ENCODE measurements around the gene KLRK1. TPM values are rescaled to one million over a fixed set of nuclear protein-coding genes. Genes with fewer than 3 reads are reported as not detected.
A peak's percentile ranks its signal among the peaks of the same experiment; 100 is the strongest.
"Not testable (repeated sequence)": the region's sequence is repeated elsewhere in the genome, so short reads cannot be mapped to it uniquely, and the experiment has no call there.

The KLRK1 gene
- total RNA-seq: 0.46 TPM
- long read RNA-seq: 0 reads

DNA sequence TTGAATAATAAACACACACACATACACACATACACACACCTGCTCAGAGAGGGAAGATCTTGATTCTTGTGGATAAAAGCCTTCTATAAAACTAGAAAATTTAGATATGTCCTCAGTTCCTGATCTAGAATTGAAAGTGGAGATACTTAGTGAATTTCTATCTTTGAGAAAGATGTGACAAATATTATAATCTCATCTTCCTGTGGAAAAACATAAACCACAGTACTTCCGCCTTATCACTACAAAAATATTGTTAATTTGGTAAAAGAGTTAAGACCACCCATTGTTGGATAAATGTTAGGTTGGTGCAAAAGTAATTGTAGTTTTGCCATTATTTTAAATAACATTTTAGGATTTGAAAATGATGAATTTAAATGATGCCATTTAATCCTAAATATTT, at the start of gene KLRK1:
Gene KLRK1 (minus strand): TSS at position 138 of the 400 bp plus-strand sequence. CDS start 1,231 bp downstream, outside the sequence.
- intact Hi-C loops (cut with DNase I): no loop called here
- DNase-seq (no peak), ATAC-seq (ENCODE audit: poor library complexity) (no peak)

GRCh38 chr12:10437601-10438000, 47.8 kb upstream of the KLRK1 start:
- intact Hi-C loops (cut with DNase I); ATAC-seq (ENCODE audit: poor library complexity); DNase-seq: not testable (repeated sequence)

GRCh38 chr12:10435816-10436215, 46.0 kb upstream of the KLRK1 start, which contains the start of gene KLRC2:
Gene KLRC2, minus strand, starts transcription at chr12:10436010. Its CDS starts 24 bp downstream, at chr12:10435986.
- DNase-seq; ATAC-seq (ENCODE audit: poor library complexity); intact Hi-C loops (cut with DNase I): not testable (repeated sequence)

- ATAC-seq (ENCODE audit: poor library complexity); DNase-seq; intact Hi-C loops (cut with DNase I): not testable (repeated sequence)
Observed at GRCh38 chr12:10430623-10431022, 40.8 kb upstream of the KLRK1 start.

DNA sequence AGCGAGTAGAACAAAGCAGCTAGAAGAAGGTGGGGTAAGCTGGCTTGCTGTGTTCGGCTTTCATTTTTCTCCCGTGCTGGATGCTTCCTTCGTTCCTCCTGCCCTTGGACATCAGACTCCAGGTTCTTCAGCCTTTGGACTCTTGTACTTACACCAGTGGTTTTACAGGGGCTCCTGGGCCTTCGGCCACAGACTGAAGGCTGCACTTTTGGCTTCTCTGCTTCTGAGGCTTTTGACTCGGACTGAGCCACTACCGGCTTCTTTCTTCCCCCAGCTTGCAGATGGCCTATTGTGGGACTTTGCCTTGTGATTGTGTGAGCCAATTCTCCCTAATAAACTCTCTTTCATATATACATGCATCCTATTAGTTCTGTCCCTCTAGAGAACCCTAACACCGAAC, 36.1 kb upstream of the KLRK1 start:
- DNase-seq; intact Hi-C loops (cut with DNase I); ATAC-seq (ENCODE audit: poor library complexity): not testable (repeated sequence)

GRCh38 chr12:10424260-10424899, 34.5 kb upstream of the KLRK1 start:
- intact Hi-C loops (cut with DNase I); DNase-seq; ATAC-seq (ENCODE audit: poor library complexity): not testable (repeated sequence)

DNA sequence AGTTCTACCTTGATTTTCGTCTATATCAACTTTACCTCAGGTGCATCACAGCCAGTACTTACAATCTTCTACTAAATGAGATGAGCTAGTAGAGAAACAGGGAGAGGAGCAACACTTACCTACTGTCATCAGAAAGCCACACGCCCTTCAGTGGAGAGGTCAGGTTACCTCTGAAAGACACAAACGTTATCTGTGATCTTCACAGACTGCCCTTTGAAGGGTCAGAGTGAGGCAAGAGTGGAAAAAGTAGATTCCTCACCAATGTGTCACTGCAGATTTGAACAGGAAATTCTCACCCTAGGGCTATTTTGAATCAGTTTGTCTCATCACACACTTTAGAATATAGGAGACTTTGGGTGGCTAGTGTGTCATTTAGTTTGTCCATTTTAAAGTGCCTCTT, 32.3 kb upstream of the KLRK1 start:
- intact Hi-C loops (cut with DNase I); DNase-seq; ATAC-seq (ENCODE audit: poor library complexity): not testable (repeated sequence)

DNA sequence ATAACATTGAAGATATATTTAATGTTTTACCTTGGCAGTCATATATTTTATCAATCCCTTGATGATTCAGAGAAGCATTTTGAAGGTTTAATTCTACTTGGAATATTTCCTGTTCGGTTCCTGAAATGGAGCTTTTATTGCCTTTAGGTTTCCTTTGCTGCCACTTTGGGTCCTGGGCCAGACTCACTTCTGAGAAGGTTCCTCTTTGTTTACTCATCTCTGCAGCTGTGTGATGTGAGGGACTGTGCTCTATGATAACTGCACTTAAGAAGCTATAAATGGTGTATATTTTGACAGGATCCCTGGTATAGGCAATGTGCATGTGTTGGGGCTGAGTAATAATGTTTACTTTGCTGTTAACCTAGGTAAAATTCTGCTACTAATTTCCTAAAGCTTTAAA, 30.5 kb upstream of the KLRK1 start, which contains the start of gene KLRC3:
Gene KLRC3 (minus strand): TSS at position 262 of the 400 bp plus-strand sequence. CDS start 45 bp downstream, at position 217.
- intact Hi-C loops (cut with DNase I); DNase-seq; ATAC-seq (ENCODE audit: poor library complexity): not testable (repeated sequence)

DNA sequence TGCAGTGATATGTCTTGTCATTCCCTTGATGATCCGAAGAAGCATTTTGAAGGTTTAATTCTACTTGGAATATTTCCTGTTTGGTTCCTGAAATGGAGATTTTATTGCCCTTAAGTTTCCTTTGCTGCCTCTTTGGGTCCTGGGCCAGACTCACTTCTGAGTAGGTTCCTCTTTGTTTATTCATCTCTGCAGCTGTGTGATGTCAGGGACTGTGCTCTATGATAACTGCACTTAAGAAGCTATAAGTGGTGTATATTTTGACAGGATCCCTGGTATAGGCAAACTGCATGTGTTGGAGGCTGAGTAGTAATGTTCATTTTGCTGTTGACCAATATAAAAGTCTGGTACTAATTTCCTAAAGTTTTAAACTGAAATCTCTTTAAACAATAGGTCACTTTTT, 19.6 kb upstream of the KLRK1 start, which contains the start of gene KLRC4:
Gene KLRC4 (minus strand): TSS at position 366 of the 400 bp plus-strand sequence. CDS start 182 bp downstream, at position 184.
- no peak for ATAC-seq (ENCODE audit: poor library complexity)
- intact Hi-C loops (cut with DNase I): no loop called here
- DNase-seq: no peak

GRCh38 chr12:10408842-10409241, 19.0 kb upstream of the KLRK1 start:
- ATAC-seq (ENCODE audit: poor library complexity) (no peak), DNase-seq (no peak)
- intact Hi-C loops (cut with DNase I): no loop called here

- intact Hi-C loops (cut with DNase I): no loop called here
- ATAC-seq (ENCODE audit: poor library complexity): peak; percentile 29
Observed at GRCh38 chr12:10406725-10407124, 16.9 kb upstream of the KLRK1 start.

GRCh38 chr12:10405294-10405693, 15.5 kb upstream of the KLRK1 start:
- DNase-seq (no peak), ATAC-seq (ENCODE audit: poor library complexity) (no peak)
- intact Hi-C loops (cut with DNase I): no loop called here

More at GRCh38 chr12:10406725-10407124, 16.9 kb upstream of the KLRK1 start:
- DNase-seq: peak; percentile 38

GRCh38 chr12:10404798-10405197, 15.0 kb upstream of the KLRK1 start:
- DNase-seq (no peak), ATAC-seq (ENCODE audit: poor library complexity) (no peak)
- intact Hi-C loops (cut with DNase I): no loop called here

DNA sequence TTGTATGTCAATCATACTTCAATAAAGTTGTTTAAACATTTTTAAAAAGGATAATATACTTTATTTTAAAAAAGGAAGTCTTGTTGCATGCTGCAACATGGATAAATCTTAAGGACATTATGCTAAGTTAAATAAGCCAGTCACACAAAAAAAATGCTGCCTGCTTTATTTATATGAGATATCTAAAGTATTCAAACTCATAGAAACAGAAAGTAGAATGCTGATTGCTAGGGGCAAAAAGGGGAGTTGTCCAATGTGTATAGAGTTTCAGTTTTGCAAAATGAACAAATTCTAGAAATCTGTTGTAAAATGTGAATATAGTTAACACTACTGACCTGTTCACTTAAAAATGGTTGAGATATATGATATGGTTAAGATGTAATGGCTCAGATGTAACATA, 11.0 kb upstream of the KLRK1 start:
- ATAC-seq (ENCODE audit: poor library complexity) (no peak), DNase-seq (no peak)
- intact Hi-C loops (cut with DNase I): no loop called here

DNA sequence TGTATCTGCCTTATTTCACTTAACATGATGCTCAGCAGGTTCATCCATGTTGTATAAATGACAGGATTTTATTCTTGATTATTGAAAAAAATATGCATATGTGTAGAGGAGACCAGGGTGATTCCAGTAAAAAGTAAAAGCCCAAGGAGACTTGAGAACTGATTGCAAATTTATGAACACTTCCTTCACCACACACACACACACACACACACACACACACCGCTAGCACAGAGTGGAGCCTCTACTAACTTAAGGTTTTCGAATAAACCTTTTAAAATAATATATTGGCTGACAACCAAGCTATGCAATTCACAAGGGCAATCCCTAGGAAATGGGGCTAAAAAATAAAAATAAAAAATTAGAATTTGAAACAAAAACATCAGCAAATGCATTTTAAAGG, 8.3 kb upstream of the KLRK1 start:
- DNase-seq (no peak), ATAC-seq (ENCODE audit: poor library complexity) (no peak)
- intact Hi-C loops (cut with DNase I): no loop called here

- intact Hi-C loops (cut with DNase I): no loop called here
- DNase-seq (no peak), ATAC-seq (ENCODE audit: poor library complexity) (no peak)
Observed at GRCh38 chr12:10397296-10397695, 7.5 kb upstream of the KLRK1 start.

GRCh38 chr12:10396176-10396575, 6.3 kb upstream of the KLRK1 start:
- intact Hi-C loops (cut with DNase I); ATAC-seq (ENCODE audit: poor library complexity); DNase-seq: not testable (repeated sequence)

DNA sequence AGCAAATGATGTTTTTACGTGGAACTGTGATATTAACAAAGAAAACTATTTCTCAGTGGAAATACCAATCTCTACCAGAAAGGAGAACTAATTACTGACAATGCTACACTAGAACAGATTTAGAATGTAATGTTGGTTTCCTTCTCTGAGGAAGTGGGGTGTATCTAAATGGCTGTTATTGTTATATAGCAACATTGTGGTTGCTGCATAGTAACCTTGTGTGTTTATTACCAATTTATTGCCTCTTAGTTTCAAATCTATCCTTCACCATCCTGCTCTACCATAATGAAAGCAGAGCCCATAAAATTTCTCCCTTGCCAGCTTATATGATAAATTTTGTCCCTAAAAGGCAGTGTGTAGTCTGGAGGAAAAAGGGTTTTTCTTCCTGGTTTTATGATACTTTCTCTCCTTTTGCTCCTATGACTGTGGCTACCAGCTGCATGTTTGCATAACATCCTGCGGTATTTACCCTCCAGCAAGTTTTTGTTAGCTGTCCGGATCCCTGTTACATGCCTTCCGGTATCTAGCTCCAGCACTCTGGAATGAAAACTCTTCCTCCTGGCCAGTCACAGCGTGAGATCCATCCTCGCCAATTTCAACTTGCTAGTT, 5.7 kb upstream of the KLRK1 start:
- intact Hi-C loops (cut with DNase I): no loop called here
- DNase-seq (no peak), ATAC-seq (ENCODE audit: poor library complexity) (peak; percentile 82)

- DNase-seq; ATAC-seq (ENCODE audit: poor library complexity); intact Hi-C loops (cut with DNase I): not testable (repeated sequence)
Observed at GRCh38 chr12:10394531-10395152, 4.8 kb upstream of the KLRK1 start.
